Measurements from ENCODE around the gene KPNA6. TPM values are rescaled to one million over a fixed set of nuclear protein-coding genes. Genes with fewer than 3 reads are reported as not detected.
"Not testable (repeated sequence)": the region's sequence is repeated elsewhere in the genome, so short reads cannot be mapped to it uniquely, and the experiment has no call there.

The KPNA6 gene
- total RNA-seq, 1 experiment from 2014 or later: 79.9 TPM

GRCh38 chr1:32128964-32129363 lies 21.1 kb downstream of the KPNA6 start:
- no peak for DNase-seq (ENCODE audit: low read depth, low spot score)
- POLR2A ChIA-PET: no interaction called here
- H3K9me2 ChIP-seq (ENCODE audit: insufficient read depth): no peaks in the 10 kb centered on the region
- no peak overlapping the region for H3K9ac ChIP-seq (ENCODE audit: low read length)
- H3K36me3 ChIP-seq (ENCODE audit: control insufficient read depth in 1 of 2, insufficient read depth in 2 of 2, low read length in 2 of 2): no peaks in the 10 kb centered on the region
- peaks cover 84% of the 10 kb centered on the region for H3K79me2 ChIP-seq (ENCODE audit: insufficient read depth, low read length)
- no peak for ATAC-seq
- no peaks in the 10 kb centered on the region for H3K9me3 ChIP-seq (ENCODE audit: control insufficient read depth in 1 of 2, insufficient read depth in 1 of 2, low read depth in 1 of 2, low read length in 2 of 2)
- TF ChIP-seq FOSL1 (IDR thresholded peaks at IDR 0.05; ENCODE audit: low read depth) (no peak), SIN3A (IDR thresholded peaks at IDR 0.05; ENCODE audit: low read depth) (no peak), ZNF274 (IDR thresholded peaks at IDR 0.05; ENCODE audit: low read depth, low read length) (no peak), REST (IDR thresholded peaks at IDR 0.05; ENCODE audit: low read depth) (no peak), POLR2A (IDR thresholded peaks at IDR 0.05; ENCODE audit: borderline replicate concordance, extremely low read depth, insufficient read depth, insufficient read length) (no peak), EZH2 (IDR thresholded peaks at IDR 0.05) (no peak), JUND (IDR thresholded peaks at IDR 0.05) (no peak), YY1 (IDR thresholded peaks at IDR 0.05; ENCODE audit: extremely low read depth, insufficient replicate concordance, low read depth, low read length) (no peak), CEBPB (IDR thresholded peaks at IDR 0.05; ENCODE audit: low read depth) (no peak), EZH2phosphoT487 (IDR thresholded peaks at IDR 0.05; ENCODE audit: borderline replicate concordance) (no peak), POLR2AphosphoS5 (IDR thresholded peaks at IDR 0.05; ENCODE audit: low read depth, low read length) (no peak), EGR1 (IDR thresholded peaks at IDR 0.05; ENCODE audit: low read depth) (no peak), CBX3 (IDR thresholded peaks at IDR 0.05; ENCODE audit: low read depth) (no peak)
- TF ChIP-seq, protein P1, sequence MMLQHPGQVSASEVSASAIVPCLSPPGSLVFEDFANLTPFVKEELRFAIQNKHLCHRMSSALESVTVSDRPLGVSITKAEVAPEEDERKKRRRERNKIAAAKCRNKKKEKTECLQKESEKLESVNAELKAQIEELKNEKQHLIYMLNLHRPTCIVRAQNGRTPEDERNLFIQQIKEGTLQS (IDR thresholded peaks at IDR 0.05): no peak
- TF ChIP-seq, protein P2, sequence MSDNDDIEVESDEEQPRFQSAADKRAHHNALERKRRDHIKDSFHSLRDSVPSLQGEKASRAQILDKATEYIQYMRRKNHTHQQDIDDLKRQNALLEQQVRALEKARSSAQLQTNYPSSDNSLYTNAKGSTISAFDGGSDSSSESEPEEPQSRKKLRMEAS (IDR thresholded peaks at IDR 0.05): no peak
- TF ChIP-seq, protein P3, sequence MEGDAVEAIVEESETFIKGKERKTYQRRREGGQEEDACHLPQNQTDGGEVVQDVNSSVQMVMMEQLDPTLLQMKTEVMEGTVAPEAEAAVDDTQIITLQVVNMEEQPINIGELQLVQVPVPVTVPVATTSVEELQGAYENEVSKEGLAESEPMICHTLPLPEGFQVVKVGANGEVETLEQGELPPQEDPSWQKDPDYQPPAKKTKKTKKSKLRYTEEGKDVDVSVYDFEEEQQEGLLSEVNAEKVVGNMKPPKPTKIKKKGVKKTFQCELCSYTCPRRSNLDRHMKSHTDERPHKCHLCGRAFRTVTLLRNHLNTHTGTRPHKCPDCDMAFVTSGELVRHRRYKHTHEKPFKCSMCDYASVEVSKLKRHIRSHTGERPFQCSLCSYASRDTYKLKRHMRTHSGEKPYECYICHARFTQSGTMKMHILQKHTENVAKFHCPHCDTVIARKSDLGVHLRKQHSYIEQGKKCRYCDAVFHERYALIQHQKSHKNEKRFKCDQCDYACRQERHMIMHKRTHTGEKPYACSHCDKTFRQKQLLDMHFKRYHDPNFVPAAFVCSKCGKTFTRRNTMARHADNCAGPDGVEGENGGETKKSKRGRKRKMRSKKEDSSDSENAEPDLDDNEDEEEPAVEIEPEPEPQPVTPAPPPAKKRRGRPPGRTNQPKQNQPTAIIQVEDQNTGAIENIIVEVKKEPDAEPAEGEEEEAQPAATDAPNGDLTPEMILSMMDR (IDR thresholded peaks at IDR 0.05 in 2 of 3, conservative IDR thresholded peaks at IDR 0.05 in 1 of 3; ENCODE audit: borderline replicate concordance in 1 of 3, insufficient read depth in 1 of 3, low read depth in 2 of 3, low read length in 2 of 3): no peak
- H3K4me3 ChIP-seq (replicated peaks in 1 of 2; ENCODE audit: low read depth in 1 of 2, low read length in 2 of 2): no peak overlapping the region
- H3K27me3 ChIP-seq (ENCODE audit: insufficient read depth, low read length): no peaks in the 10 kb centered on the region
- RAD21 ChIA-PET (ENCODE audit: low non-redundant PET in 1 of 2, low total read pairs in 2 of 2, uncharacterized antibody in 2 of 2, unreplicated experiment in 2 of 2): no interaction called here
- no peaks in the 10 kb centered on the region; the same call in 1 of the 2 replicates for H4K20me1 ChIP-seq (ENCODE audit: insufficient read depth)
- BruUV-seq (replicated peaks): no TSS peak
- no peak overlapping the region for H2AFZ ChIP-seq (ENCODE audit: low read depth, low read length, poor library complexity, severe bottlenecking)
- H3K4me2 ChIP-seq (ENCODE audit: low read length): no peak overlapping the region
- H3K4me1 ChIP-seq (ENCODE audit: control insufficient read depth in 1 of 2, insufficient read depth in 2 of 2, low read length in 2 of 2): peaks cover 24 to 58% of the 10 kb centered on the region in 2 experiments
- no peak overlapping the region for H3K27ac ChIP-seq (ENCODE audit: low read depth, low read length)
- intact Hi-C loops (cut with micrococcal nuclease): no loop called here
- CTCF ChIA-PET: interaction anchor here (1.6 to 2.5 kb wide), 3 partner anchors 10 to 20 kb away, joined by 4 to 6 read pairs (median 5); no protein-coding TSS in a partner anchor

DNA sequence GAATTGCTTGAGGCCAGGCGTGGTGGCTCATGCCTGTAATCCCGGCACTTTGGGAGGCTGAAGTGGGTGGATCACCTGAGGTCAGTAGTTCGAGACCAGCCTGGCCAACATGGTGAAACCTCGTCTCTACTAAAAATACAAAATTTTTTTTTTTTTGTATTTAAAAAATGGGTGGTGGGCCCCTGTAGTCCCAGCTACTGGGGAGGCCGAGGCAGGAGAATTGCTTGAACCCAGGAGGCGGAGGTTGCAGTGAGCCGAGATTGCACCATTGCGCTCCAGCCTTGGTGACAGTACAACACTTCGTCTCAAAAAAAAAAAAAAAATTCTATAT lies 26.1 kb downstream of the KPNA6 start:
- H4K20me1 ChIP-seq (ENCODE audit: insufficient read depth); ATAC-seq; H3K27me3 ChIP-seq (ENCODE audit: insufficient read depth, low read length); intact Hi-C loops (cut with micrococcal nuclease); DNase-seq (ENCODE audit: low read depth, low spot score); H2AFZ ChIP-seq (ENCODE audit: low read depth, low read length, poor library complexity, severe bottlenecking); H3K9me3 ChIP-seq (ENCODE audit: control insufficient read depth in 1 of 2, insufficient read depth in 1 of 2, low read depth in 1 of 2, low read length in 2 of 2); CTCF ChIA-PET; H3K9ac ChIP-seq (ENCODE audit: low read length); POLR2A ChIA-PET; H3K4me3 ChIP-seq (replicated peaks in 1 of 2; ENCODE audit: low read depth in 1 of 2, low read length in 2 of 2); H3K36me3 ChIP-seq (ENCODE audit: control insufficient read depth in 1 of 2, insufficient read depth in 2 of 2, low read length in 2 of 2); RAD21 ChIA-PET (ENCODE audit: low non-redundant PET in 1 of 2, low total read pairs in 2 of 2, uncharacterized antibody in 2 of 2, unreplicated experiment in 2 of 2); BruUV-seq (replicated peaks); H3K9me2 ChIP-seq (ENCODE audit: insufficient read depth): not testable (repeated sequence)
- peak overlapping the region; percentile 48 for H3K4me2 ChIP-seq (ENCODE audit: low read length)
- peaks cover 39 to 60% of the 10 kb centered on the region in 2 experiments for H3K4me1 ChIP-seq (ENCODE audit: control insufficient read depth in 1 of 2, insufficient read depth in 2 of 2, low read length in 2 of 2)
- H3K27ac ChIP-seq (ENCODE audit: low read depth, low read length): peak overlapping the region; percentile 71
- peaks cover 87% of the 10 kb centered on the region for H3K79me2 ChIP-seq (ENCODE audit: insufficient read depth, low read length)
